Dendritic cell treated with granulocyte-macrophage colony-stimulating factor and Interleukin-4, amounts not matched to agents 40 ng/mL and 50 ng/mL, for 4 days (primary cell): Measurements from ENCODE around the gene CD96.

Experiments used
- H3K27ac Mint-ChIP-seq: one replicate; pipeline ENCODE4 v1.8.0; 2022; ENCODE audit warnings: mild to moderate bottlenecking, mixed read lengths
- H3K27me3 Mint-ChIP-seq: one replicate; pipeline ENCODE4 v1.8.0; 2022; ENCODE audit warnings: mild to moderate bottlenecking, mixed read lengths
- H3K36me3 Mint-ChIP-seq: one replicate; pipeline ENCODE4 v1.8.0; 2022; ENCODE audit warnings: low read depth, mixed read lengths
- H3K4me1 Mint-ChIP-seq: one replicate; pipeline ENCODE4 v1.8.0; 2022; ENCODE audit warnings: low read depth, mixed read lengths
- H3K4me3 Mint-ChIP-seq: one replicate; pipeline ENCODE4 v1.8.0; 2022; ENCODE audit warnings: mild to moderate bottlenecking, moderate library complexity, mixed read lengths
- H3K9me3 Mint-ChIP-seq: one replicate; pipeline ENCODE4 v1.8.0; 2022; ENCODE audit warnings: mixed read lengths
- intact Hi-C: fragments of 100-400 bp; cut with micrococcal nuclease; formaldehyde crosslinking; loops from one replicate; pipeline ENCODE4 v1.15.0; 2022

The CD96 gene

GRCh38 chr3:111592143-111592542 is 50.1 kb downstream of the CD96 start:
- no peaks in the 10 kb centered on the region for H3K9me3 Mint-ChIP-seq
- H3K27ac Mint-ChIP-seq: no peak overlapping the region
- H3K4me3 Mint-ChIP-seq: no peak overlapping the region
- H3K4me1 Mint-ChIP-seq: no peaks in the 10 kb centered on the region
- no peaks in the 10 kb centered on the region for H3K36me3 Mint-ChIP-seq
- H3K27me3 Mint-ChIP-seq: no peaks in the 10 kb centered on the region
- intact Hi-C loops: no loop called here

DNA sequence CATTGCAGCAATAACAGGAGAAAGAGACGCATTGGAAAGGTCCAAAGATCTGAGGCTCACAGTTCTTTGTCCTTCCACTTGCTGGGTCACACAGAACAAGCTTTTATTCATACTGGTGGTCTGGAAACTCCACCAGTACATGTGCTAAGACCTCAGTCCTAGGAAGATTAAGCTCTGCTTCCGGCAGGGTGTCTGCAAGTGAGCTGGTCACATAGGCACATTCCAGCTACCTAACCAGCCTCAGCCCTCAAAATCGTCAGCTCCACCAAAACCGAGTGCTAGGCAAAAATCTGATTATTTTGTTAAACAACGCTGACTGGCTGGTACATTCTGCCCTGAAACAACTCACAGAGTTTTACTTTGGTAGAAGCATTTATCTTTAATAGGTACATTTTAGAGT is 50.9 kb downstream of the CD96 start:
- Mint-ChIP-seq H3K27ac (no peak overlapping the region), H3K36me3 (no peaks in the 10 kb centered on the region), H3K4me3 (no peak overlapping the region), H3K9me3 (no peaks in the 10 kb centered on the region), H3K27me3 (no peaks in the 10 kb centered on the region), H3K4me1 (no peaks in the 10 kb centered on the region)
- intact Hi-C loops: no loop called here

DNA sequence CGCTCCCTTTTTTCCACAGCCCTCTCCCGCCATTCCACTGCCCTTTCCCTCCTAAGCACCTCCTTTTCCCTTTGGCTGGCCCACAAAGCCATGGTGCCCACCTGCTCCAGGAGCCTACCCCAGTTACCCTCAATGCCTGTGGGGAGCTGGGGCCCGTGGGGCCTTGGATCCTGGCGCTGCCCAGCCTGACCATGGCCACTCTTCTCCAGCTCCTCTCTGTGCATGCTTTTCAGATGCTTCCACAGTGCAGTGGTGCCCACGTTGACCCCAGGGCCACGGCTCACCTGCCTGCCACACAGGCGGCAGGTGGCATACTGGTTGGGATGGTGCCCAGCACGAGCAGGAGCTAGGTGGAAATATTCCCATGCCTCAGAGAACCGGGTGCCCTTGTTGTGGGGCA is 51.7 kb downstream of the CD96 start:
- no peaks in the 10 kb centered on the region for H3K4me1 Mint-ChIP-seq
- no peaks in the 10 kb centered on the region for H3K36me3 Mint-ChIP-seq
- no peak overlapping the region for H3K27ac Mint-ChIP-seq
- intact Hi-C loops: no loop called here
- no peak overlapping the region for H3K4me3 Mint-ChIP-seq
- no peaks in the 10 kb centered on the region for H3K9me3 Mint-ChIP-seq
- no peaks in the 10 kb centered on the region for H3K27me3 Mint-ChIP-seq

DNA sequence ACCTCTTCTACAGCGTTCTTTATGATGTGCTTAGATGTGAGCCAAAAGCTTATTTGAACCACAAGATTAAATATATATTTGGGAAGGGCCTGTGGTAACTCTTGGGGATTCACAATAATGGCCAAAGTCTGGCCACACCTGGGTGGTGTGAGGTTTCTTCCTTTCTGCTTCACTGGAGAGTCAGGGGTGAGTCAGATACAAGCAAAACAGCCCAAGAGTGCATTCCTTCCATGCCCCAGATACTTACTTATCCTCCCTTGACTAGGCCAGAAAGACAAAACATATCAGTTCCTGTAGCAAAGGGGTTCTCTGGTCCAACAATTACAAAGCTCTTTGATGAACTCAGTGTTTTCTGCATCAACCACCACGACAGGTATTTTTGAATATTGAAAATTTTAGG is 52.2 kb downstream of the CD96 start:
- Mint-ChIP-seq H3K36me3 (no peaks in the 10 kb centered on the region), H3K27ac (no peak overlapping the region), H3K27me3 (no peaks in the 10 kb centered on the region), H3K4me3 (no peak overlapping the region), H3K4me1 (no peaks in the 10 kb centered on the region), H3K9me3 (no peaks in the 10 kb centered on the region)
- intact Hi-C loops: no loop called here

DNA sequence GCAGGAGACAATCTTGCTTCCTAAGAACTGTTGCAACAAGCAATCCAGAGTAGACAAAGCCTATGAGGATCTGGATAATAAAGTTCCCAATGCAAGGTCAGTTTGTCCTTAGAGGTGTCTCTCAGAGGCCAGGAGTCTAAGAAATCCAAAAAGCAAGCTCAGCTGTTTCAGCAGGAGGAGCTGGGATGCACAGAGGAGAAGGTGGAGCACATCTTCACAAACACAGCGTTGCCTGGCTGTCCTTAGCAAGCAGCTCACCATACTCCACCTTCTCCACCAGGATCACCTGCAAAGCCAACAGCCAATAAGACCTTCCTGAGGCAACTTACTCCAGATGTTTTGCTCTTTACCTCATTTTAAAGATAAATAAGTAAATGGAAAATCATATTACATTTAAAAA is 52.8 kb downstream of the CD96 start:
- Mint-ChIP-seq H3K4me1 (no peaks in the 10 kb centered on the region), H3K9me3 (no peaks in the 10 kb centered on the region), H3K27me3 (no peaks in the 10 kb centered on the region), H3K4me3 (no peak overlapping the region), H3K36me3 (no peaks in the 10 kb centered on the region), H3K27ac (no peak overlapping the region)
- intact Hi-C loops: no loop called here

DNA sequence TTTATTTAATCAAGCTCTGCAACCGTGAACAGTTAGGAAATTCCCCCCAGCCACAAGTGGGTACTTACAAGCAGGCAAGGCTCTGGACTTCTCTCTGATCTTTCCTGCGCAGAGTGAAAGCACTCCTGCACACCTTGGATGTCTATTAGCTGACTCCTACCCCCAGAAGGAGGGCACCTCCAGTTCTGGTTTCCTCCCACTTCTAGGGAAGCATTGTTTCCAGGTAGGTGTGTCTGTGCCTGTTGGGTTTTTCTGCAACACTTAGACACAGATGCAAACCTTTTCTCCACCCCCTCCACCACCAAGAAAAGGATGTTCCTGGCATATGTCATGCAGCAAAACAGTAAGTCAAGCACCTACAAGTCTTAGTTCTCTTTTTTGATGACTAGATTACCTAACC is 53.2 kb downstream of the CD96 start, which contains the start of gene ZBED2:
TSS of gene ZBED2 (minus strand) at position 115 of the 400 bp plus-strand sequence. CDS start 1,145 bp downstream, outside the sequence.
- no peaks in the 10 kb centered on the region for H3K9me3 Mint-ChIP-seq
- no peaks in the 10 kb centered on the region for H3K36me3 Mint-ChIP-seq
- H3K4me1 Mint-ChIP-seq: no peaks in the 10 kb centered on the region
- no peak within 1 kb of the TSS for H3K4me3 Mint-ChIP-seq
- intact Hi-C loops: no loop called here
- H3K27ac Mint-ChIP-seq: no peak within 1 kb of the TSS
- no peaks in the 10 kb centered on the region for H3K27me3 Mint-ChIP-seq

DNA sequence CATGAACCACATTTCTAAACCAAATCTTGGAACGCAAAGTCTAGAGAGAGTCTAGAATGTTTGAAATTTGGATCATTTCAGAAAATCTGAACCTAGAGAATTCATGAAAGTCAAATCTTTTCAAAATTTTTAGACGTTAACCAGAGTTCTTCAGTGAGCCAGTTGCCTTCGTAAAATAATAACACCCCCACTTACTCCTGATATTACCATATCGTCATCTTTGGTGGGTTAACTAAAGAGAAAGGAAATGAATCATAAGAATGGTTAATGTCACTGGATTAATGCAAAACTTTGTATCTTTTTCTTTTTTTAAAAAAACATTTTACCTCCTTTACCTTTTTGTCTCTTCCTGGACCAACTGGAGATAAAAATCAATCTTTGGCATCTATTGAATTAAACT is 54.3 kb downstream of the CD96 start:
- Mint-ChIP-seq H3K27ac (no peak overlapping the region), H3K4me1 (no peaks in the 10 kb centered on the region), H3K27me3 (no peaks in the 10 kb centered on the region), H3K9me3 (no peaks in the 10 kb centered on the region), H3K4me3 (no peak overlapping the region), H3K36me3 (no peaks in the 10 kb centered on the region)
- intact Hi-C loops: no loop called here

GRCh38 chr3:111598139-111598538 is 56.1 kb downstream of the CD96 start:
- intact Hi-C loops: no loop called here
- Mint-ChIP-seq H3K27ac (no peak overlapping the region), H3K27me3 (no peaks in the 10 kb centered on the region), H3K36me3 (no peaks in the 10 kb centered on the region), H3K9me3 (no peaks in the 10 kb centered on the region), H3K4me1 (no peaks in the 10 kb centered on the region), H3K4me3 (no peak overlapping the region)

DNA sequence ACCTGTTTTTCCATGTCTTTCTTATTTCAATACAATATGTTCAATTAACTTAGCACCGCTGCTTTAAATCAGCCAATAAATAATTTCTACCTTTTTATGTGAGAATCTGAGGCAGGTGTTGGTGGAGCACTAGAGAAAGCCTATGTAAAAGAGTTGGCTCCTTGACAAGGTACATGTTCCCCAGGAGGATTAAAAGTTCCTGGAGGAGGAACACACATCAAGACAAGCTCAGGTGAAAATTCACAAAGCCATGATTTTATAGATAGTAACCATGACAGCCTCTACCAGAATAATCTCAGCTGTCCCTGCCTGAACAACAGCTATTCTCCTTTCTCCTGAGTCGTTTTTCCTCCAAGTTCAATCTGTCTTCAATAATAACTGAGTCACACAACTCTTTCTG is 56.6 kb downstream of the CD96 start:
- H3K4me1 Mint-ChIP-seq: no peaks in the 10 kb centered on the region
- H3K36me3 Mint-ChIP-seq: no peaks in the 10 kb centered on the region
- no peak overlapping the region for H3K27ac Mint-ChIP-seq

GRCh38 chr3:111601810-111602209 is 59.8 kb downstream of the CD96 start:
- Mint-ChIP-seq H3K4me1 (no peaks in the 10 kb centered on the region), H3K27ac (no peak overlapping the region), H3K4me3 (no peak overlapping the region), H3K27me3 (no peaks in the 10 kb centered on the region), H3K9me3 (no peaks in the 10 kb centered on the region), H3K36me3 (no peaks in the 10 kb centered on the region)
- intact Hi-C loops: no loop called here

More for the DNA sequence above, 56.6 kb downstream of the CD96 start:
- H3K27me3 Mint-ChIP-seq: no peaks in the 10 kb centered on the region
- intact Hi-C loops: no loop called here
- H3K4me3 Mint-ChIP-seq: no peak overlapping the region
- no peaks in the 10 kb centered on the region for H3K9me3 Mint-ChIP-seq

GRCh38 chr3:111603679-111604078 is 61.7 kb downstream of the CD96 start:
- intact Hi-C loops: no loop called here
- no peak overlapping the region for H3K27ac Mint-ChIP-seq
- H3K9me3 Mint-ChIP-seq: no peaks in the 10 kb centered on the region
- H3K36me3 Mint-ChIP-seq: no peaks in the 10 kb centered on the region
- H3K4me1 Mint-ChIP-seq: no peaks in the 10 kb centered on the region
- H3K4me3 Mint-ChIP-seq: no peak overlapping the region
- H3K27me3 Mint-ChIP-seq: no peaks in the 10 kb centered on the region

DNA sequence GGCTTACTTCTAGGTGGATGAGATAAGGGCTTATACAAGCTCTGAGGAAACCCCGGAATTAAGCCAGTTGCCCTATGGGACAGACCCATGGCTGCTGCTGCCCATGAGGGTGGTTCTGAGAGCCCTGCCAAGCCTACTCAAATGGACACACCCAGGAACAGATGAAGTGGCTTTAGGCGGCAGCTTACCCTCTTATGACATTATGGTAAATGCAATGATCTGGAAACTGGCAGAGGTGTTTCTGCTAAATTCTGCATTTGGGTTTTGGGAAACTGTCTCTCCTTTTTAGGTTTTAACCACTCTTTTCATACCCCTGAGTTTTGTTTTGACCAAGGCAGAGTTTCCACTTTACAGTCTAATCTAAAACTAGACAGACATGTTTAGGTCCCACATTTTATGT is 62.1 kb downstream of the CD96 start:
- Mint-ChIP-seq H3K4me1 (no peaks in the 10 kb centered on the region), H3K4me3 (no peak overlapping the region), H3K27ac (no peak overlapping the region), H3K36me3 (no peaks in the 10 kb centered on the region), H3K9me3 (no peaks in the 10 kb centered on the region), H3K27me3 (no peaks in the 10 kb centered on the region)
- intact Hi-C loops: no loop called here

DNA sequence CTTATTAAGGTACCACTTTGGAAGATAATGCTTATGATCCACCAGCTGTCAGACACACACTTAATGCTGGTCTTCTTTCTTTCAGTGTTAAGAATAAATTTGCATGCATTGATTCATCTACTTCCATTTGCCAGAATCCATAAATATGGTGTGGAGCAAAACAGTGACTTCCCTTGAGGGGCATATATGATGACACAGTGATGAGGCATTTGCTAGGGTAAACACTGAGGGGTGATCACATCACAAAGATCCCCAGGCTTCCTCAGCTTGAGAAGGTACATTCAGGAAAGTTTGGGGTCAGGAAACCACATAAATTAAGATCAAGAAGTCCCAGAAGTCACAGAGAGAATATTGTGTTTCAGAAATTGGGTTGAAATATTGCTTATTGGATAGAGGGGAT is 63.0 kb downstream of the CD96 start:
- no peaks in the 10 kb centered on the region for H3K27me3 Mint-ChIP-seq
- H3K9me3 Mint-ChIP-seq: no peaks in the 10 kb centered on the region
- H3K4me1 Mint-ChIP-seq: no peaks in the 10 kb centered on the region
- no peak overlapping the region for H3K27ac Mint-ChIP-seq
- H3K4me3 Mint-ChIP-seq: no peak overlapping the region
- intact Hi-C loops: no loop called here
- no peaks in the 10 kb centered on the region for H3K36me3 Mint-ChIP-seq

DNA sequence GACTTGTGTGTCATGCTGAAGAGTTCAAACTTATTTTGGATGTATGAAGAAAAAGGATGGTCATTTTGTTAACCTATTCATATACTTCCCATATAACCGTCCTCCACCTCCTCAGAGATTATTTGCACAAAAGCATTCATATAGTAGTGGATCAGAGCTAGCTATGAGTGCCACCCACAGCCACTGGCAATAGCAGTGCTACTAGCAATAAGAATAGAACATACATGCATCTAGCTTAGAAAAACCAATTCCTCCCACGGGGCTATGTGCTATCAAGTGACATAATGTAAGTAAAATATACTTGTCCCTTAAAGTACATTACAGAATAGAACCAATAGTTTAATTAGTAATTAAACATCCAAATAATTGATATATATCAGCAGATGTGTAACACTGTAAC is 63.5 kb downstream of the CD96 start:
- Mint-ChIP-seq H3K27ac (no peak overlapping the region), H3K27me3 (no peaks in the 10 kb centered on the region), H3K4me1 (no peaks in the 10 kb centered on the region), H3K4me3 (no peak overlapping the region), H3K9me3 (no peaks in the 10 kb centered on the region), H3K36me3 (no peaks in the 10 kb centered on the region)
- intact Hi-C loops: no loop called here

DNA sequence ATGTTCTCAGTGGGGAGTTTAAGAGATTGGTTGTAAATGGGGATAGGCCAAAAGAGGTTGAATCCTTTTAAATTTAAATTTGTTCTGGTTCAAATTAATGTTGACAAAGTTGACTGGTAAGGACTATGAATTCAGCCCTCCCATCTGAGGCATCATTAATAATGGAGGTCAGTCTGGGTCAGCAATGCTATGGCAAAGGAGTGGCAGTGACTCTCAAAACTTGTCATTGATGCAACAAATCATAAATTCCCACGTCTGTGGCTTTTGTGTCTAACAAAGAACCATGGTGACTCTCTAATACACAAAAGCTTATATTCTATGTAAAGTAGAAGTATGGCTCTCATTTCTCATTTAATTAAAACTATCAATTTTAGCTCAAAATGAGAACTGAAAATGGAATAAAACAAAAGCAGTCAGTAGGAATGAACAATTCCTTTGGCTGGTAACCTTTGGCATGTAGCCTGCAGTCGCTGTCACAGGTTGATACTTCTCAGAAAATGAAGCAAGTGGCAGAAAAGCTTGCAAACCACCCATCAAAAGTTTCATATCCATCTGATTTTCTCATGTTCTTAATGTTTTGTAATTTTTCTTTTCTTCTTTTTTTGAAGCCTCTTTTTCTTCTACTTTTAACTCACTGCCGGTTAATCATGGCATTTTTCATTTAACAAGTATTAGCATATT is 65.4 kb downstream of the CD96 start:
- no peaks in the 10 kb centered on the region for H3K9me3 Mint-ChIP-seq
- no peaks in the 10 kb centered on the region for H3K4me1 Mint-ChIP-seq
- no peak overlapping the region for H3K27ac Mint-ChIP-seq
- H3K36me3 Mint-ChIP-seq: no peaks in the 10 kb centered on the region
- intact Hi-C loops: no loop called here
- no peak overlapping the region for H3K4me3 Mint-ChIP-seq
- H3K27me3 Mint-ChIP-seq: no peaks in the 10 kb centered on the region
